K562 (cell line): ENCODE data around the gene TRAPPC5. TPM values are rescaled to one million over a fixed set of nuclear protein-coding genes. Genes with fewer than 3 reads are reported as not detected.

Experiments used
- ATAC-seq: fragments of 200-7000 bp; cut with Tn5 transposase; 3 replicates; pipeline ENCODE4 v1.9.1; 2020; ENCODE audit warnings: moderate library complexity
- BruUV-seq: library from RNA; stranded (reverse); fragments of 400-500 nt; replicated peaks from 2 replicates; lab custom pipeline; 2021; lab: Mats Ljungman, UMichigan
- CTCF ChIA-PET: fragments of 300-600 bp; formaldehyde crosslinking; extraction: SDS; loops from one replicate; lab custom pipeline; 2021; ENCODE audit warnings: low intra/inter-chr PET ratio; lab: Yijun Ruan, JAX
- POLR2A ChIA-PET: fragments of 300-600, 350-650 bp; sonication (Branson Sonifier 250); formaldehyde crosslinking; extraction: SDS; loops from one replicate; lab custom pipeline; 2021; ENCODE audit warnings: antibody characterized with exemption, inconsistent platforms; lab: Yijun Ruan, JAX
- DNase-seq, 4 experiments: peaks; one replicate each; pipeline versions ENCODE4 v3.0.0 to v3.0.0-alpha.2; 2011 to 2018; ENCODE audit warnings: low spot score in 3 of 4, mixed read lengths in 3 of 4; ENCODE audit errors: extremely low read depth in 1 of 4
- FAIRE-seq: peaks from 2 replicates; lab custom pipeline; 2011; peaks lifted over from hg19 to GRCh38; lab: Jason Lieb, UNC
- H2AFZ ChIP-seq: 2 replicates; pipeline ENCODE4 v1.6.0; 2011; ENCODE audit warnings: low read depth, low read length, control low read depth, inconsistent platforms
- H3K27ac ChIP-seq: fragments of 200-600 bp; 3 replicates; pipeline ENCODE4 v1.8.0; 2011; ENCODE audit warnings: low read depth, mild to moderate bottlenecking, control low read depth, inconsistent platforms, low read length, moderate library complexity, mixed read lengths; ENCODE audit errors: extremely low read depth
- H3K27me3 ChIP-seq, 2 experiments: fragments of 300-600 bp in 1 of 2; 2 replicates in 1 of 2; 3 replicates in 1 of 2; pipeline versions ENCODE4 v1.6.0 to v1.8.0; 2011; ENCODE audit warnings: inconsistent platforms in 2 of 2, low read length in 2 of 2, mild to moderate bottlenecking in 1 of 2, mixed read lengths in 1 of 2, moderate library complexity in 1 of 2; ENCODE audit not compliant: control insufficient read depth in 2 of 2, insufficient read depth in 2 of 2
- H3K36me3 ChIP-seq: fragments of 300-600 bp; 3 replicates; pipeline ENCODE4 v1.8.0; 2011; ENCODE audit warnings: mild to moderate bottlenecking, low read length, inconsistent platforms; ENCODE audit not compliant: control insufficient read depth, insufficient read depth
- H3K4me1 ChIP-seq, 2 experiments: fragments of 200-600 bp in 1 of 2; replicated peaks in 1 of 2; 2 replicates in 1 of 2; 3 replicates in 1 of 2; pipeline versions ENCODE4 v1.5.1 to v1.8.0; 2011; ENCODE audit warnings: inconsistent platforms in 2 of 2, low read length in 2 of 2, mild to moderate bottlenecking in 1 of 2, mixed read lengths in 1 of 2, moderate library complexity in 1 of 2; ENCODE audit not compliant: control insufficient read depth in 2 of 2, insufficient read depth in 2 of 2
- H3K4me2 ChIP-seq: 2 replicates; pipeline ENCODE4 v1.6.1; 2011; ENCODE audit warnings: low read length, control low read depth, inconsistent platforms, mixed read lengths; ENCODE audit not compliant: insufficient read depth
- H3K4me3 ChIP-seq: fragments of 200-600 bp; sonication (generic), shearing (Covaris generic); 2 replicates; pipeline ENCODE4 v1.5.1; 2016; ENCODE audit warnings: control low read depth, inconsistent platforms
- H3K79me2 ChIP-seq: fragments of 200-600 bp; 3 replicates; pipeline ENCODE4 v1.8.0; 2011; ENCODE audit warnings: low read length, inconsistent platforms; ENCODE audit not compliant: control insufficient read depth, insufficient read depth
- H3K9ac ChIP-seq, 2 experiments: 2 replicates each; pipeline versions ENCODE4 v1.6.0 to v1.6.1; 2011; ENCODE audit warnings: low read depth in 2 of 2, low read length in 2 of 2, control low read depth in 1 of 2, inconsistent platforms in 1 of 2, mild to moderate bottlenecking in 1 of 2, mixed read lengths in 1 of 2; ENCODE audit not compliant: insufficient read depth in 1 of 2
- H3K9me1 ChIP-seq: one replicate; pipeline ENCODE4 v1.6.0; 2011; ENCODE audit warnings: inconsistent platforms, mild to moderate bottlenecking, low read length, moderate library complexity; ENCODE audit not compliant: control insufficient read depth, insufficient read depth
- H3K9me3 ChIP-seq: replicated peaks from 2 replicates; pipeline ENCODE4 v1.5.1; 2011; ENCODE audit warnings: low read depth, low read length, inconsistent platforms; ENCODE audit not compliant: control insufficient read depth, insufficient read depth
- H4K20me1 ChIP-seq: replicated peaks from 2 replicates; pipeline ENCODE4 v1.6.1; 2011; ENCODE audit warnings: low read length, inconsistent platforms, mixed read lengths; ENCODE audit not compliant: control insufficient read depth, insufficient read depth
- CEBPG ChIP-seq, 3 experiments: fragments of 200-800 bp in 1 of 3; sonication (Bioruptor generic) in 1 of 3; sonication (generic) in 1 of 3; formaldehyde crosslinking in 1 of 3; IDR thresholded peaks in 2 of 3; conservative IDR thresholded peaks in 1 of 3; 2 replicates each; pipeline versions ENCODE4 v1.6.1 to v1.8.0; 2016 to 2022; ENCODE audit warnings: missing compliant biosample characterization in 2 of 3, missing genetic modification characterization in 2 of 3, mild to moderate bottlenecking in 1 of 3, missing genetic modification reagents in 1 of 3
- EP300 ChIP-seq: IDR thresholded peaks from 2 replicates; pipeline ENCODE4 v1.6.1; 2012; ENCODE audit warnings: low read length, improper control_type of control experiment
- POLR2AphosphoS2 ChIP-seq: IDR thresholded peaks from 2 replicates; pipeline ENCODE4 v1.6.1; 2012; ENCODE audit warnings: low read length, improper control_type of control experiment
- RREB1 ChIP-seq: fragments of 250-450 bp; sonication (Bioruptor Pico); IDR thresholded peaks from 2 replicates; pipeline ENCODE4 v1.4.0; 2020
- WGBS: fragments of 100-300 bp; shearing (Covaris generic); methylation state at CpG from one replicate; pipeline ENCODE4 v1.1.6; 2016; ENCODE audit warnings: low coverage, mixed read lengths; ENCODE audit not compliant: insufficient coverage; ENCODE audit errors: missing lambda C conversion rate; 5-methylcytosine and 5-hydroxymethylcytosine counted together
- in situ Hi-C: fragments of 300-500 bp; cut with MboI; formaldehyde crosslinking; loops from 4 replicates; pipeline ENCODE4 v1.15.0; 2018; ENCODE audit warnings: inconsistent platforms, mixed read lengths
- intact Hi-C: fragments of 100-400 bp; cut with micrococcal nuclease; formaldehyde crosslinking; loops from 2 replicates; pipeline ENCODE4 v1.14.2; 2022
- polyA plus RNA-seq, 8 experiments: library from polyadenylated mRNA; depleted of rRNA in 4 of 8; stranded (reverse) in 5 of 8; unstranded in 3 of 8; fragments of >200 nt; fragmentation: Nextera tagmentation in 2 of 8; fragmentation: Illumina TruSeq in 1 of 8; extraction: Ambion mirVana in 2 of 8; extraction: Trizol in 1 of 8; gene quantifications; 2 replicates each; pipeline versions ENCODE4 v1.2.1 to v1.2.3, GENCODE V29; 2011 to 2014; ENCODE audit warnings: inconsistent platforms in 1 of 8, missing spikeins in 1 of 8
- total RNA-seq, 7 experiments: library from RNA; depleted of rRNA in 6 of 7; stranded (reverse); fragments of >200 nt in 6 of 7; fragmentation: Illumina TruSeq in 2 of 7; extraction: Trizol in 2 of 7; gene quantifications; 2 replicates each; pipeline versions ENCODE4 v1.2.1 to v1.2.3, GENCODE V29; 2011 to 2021; ENCODE audit warnings: low replicate concordance in 1 of 7
- TF ChIP-seq, protein P1 (sequence below), 2 experiments: fragments of 450-650 bp in 1 of 2; sonication (generic) in 1 of 2; formaldehyde crosslinking in 1 of 2; IDR thresholded peaks in 1 of 2; conservative IDR thresholded peaks in 1 of 2; 2 replicates each; pipeline versions ENCODE4 v1.6.1 to v1.8.1; 2016 to 2023; ENCODE audit warnings: mild to moderate bottlenecking in 2 of 2, moderate library complexity in 2 of 2, inconsistent platforms in 1 of 2, missing genetic modification reagents in 1 of 2

TRAPPC5 gene
- total and polyA plus RNA-seq, 9 of the 15 experiments (the other 6 are each of a cell fraction or from before 2014, with no cell fraction given) = 2.0 to 76.9 (median 29.3) TPM

DNA sequence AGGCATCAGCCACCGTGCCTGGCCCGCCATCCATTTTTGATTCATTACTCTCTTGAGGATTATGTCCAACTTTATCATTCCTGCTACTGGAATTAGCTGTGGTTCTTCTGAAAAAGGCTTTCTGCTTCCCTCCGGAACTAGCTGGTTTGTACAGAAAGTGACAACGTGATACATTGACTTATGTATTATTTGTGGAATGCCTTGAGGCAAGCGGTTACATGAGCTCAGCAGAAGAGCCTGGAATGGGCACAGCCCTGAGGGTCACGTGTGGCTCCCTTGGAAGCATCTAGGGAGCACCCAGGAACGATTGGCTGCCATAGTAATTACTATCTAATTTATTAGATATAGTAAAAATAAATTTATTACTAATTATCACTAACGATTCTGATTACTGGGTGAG, 26.2 kb upstream of the TRAPPC5 start (continued):
- no peak for TF ChIP-seq POLR2AphosphoS2
- TF ChIP-seq EP300 = no peak
- TF ChIP-seq, all 486 proteins: peak for 3

GRCh38 chr19:7655581-7655980, 25.1 kb upstream of the TRAPPC5 start:
- intact Hi-C loops = no loop called here
- ChIA-PET CTCF (no interaction called here), POLR2A (no interaction called here)
- no peaks in the 10 kb centered on the region for H3K79me2 ChIP-seq
- peaks cover 2 to 9% of the 10 kb centered on the region in 2 experiments; a peak in 3 of 5 replicates for H3K4me1 ChIP-seq
- no peak for TF ChIP-seq RREB1 (CRISPR knock-in tag)
- TF ChIP-seq, protein P1, sequence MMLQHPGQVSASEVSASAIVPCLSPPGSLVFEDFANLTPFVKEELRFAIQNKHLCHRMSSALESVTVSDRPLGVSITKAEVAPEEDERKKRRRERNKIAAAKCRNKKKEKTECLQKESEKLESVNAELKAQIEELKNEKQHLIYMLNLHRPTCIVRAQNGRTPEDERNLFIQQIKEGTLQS (IDR thresholded peaks at IDR 0.05) = peak; percentile 51; the same call in 1 of the 2 replicates
- TF ChIP-seq, protein P1 (CRISPR knock-in tag; conservative IDR thresholded peaks at IDR 0.05) = no peak
- TF ChIP-seq CEBPG (CRISPR knock-in tag; IDR thresholded peaks at IDR 0.05) = no peak
- 0 out of 4 replicates have a peak, but pooled peaks of 1 of the 2 experiments have one; percentile 37 for TF ChIP-seq CEBPG (tag; conservative IDR thresholded peaks at IDR 0.05 in 1 of 2, IDR thresholded peaks at IDR 0.05 in 1 of 2)
- WGBS = 30% methylated on average over 8 of the region's 8 CpGs
- H3K27ac ChIP-seq = no peak overlapping the region
- H3K36me3 ChIP-seq = no peaks in the 10 kb centered on the region
- no peak overlapping the region for H3K4me3 ChIP-seq
- H3K9me1 ChIP-seq = no peaks in the 10 kb centered on the region
- no peak overlapping the region for H2AFZ ChIP-seq
- DNase-seq (no peak), ATAC-seq (no peak), FAIRE-seq (no peak)
- in situ Hi-C loops = no loop called here
- H3K9me3 ChIP-seq = no peaks in the 10 kb centered on the region
- no peak overlapping the region for H3K9ac ChIP-seq
- H4K20me1 ChIP-seq = no peaks in the 10 kb centered on the region
- no TSS peak for BruUV-seq
- H3K27me3 ChIP-seq = peaks cover 4% of the 10 kb centered on the region in 2 experiments; a peak in 2 of 5 replicates
- H3K4me2 ChIP-seq = no peak overlapping the region
